Epithelial cell of esophagus (primary cell): ENCODE data around the gene COG5.
A peak's percentile ranks its signal among the peaks of the same experiment; 100 is the strongest.

ENCODE experiments used
- DNase-seq: peaks from one replicate; pipeline ENCODE4 v3.0.0; 2010; ENCODE audit warnings: low read depth
- H3K4me3 ChIP-seq: 2 replicates; pipeline ENCODE4 v1.5.1; 2011; ENCODE audit warnings: mild to moderate bottlenecking, low read length, control low read depth
- CTCF ChIP-seq: IDR thresholded peaks from 2 replicates; pipeline ENCODE4 v1.5.1; 2011; ENCODE audit warnings: low read depth, mild to moderate bottlenecking, low read length, control low read depth, inconsistent platforms; ENCODE audit not compliant: insufficient read depth; ENCODE audit errors: missing control alignments

Gene COG5

GRCh38 chr7:107154826-107155225, 408.9 kb downstream of the COG5 start:
- no peak overlapping the region for H3K4me3 ChIP-seq
- no peak for TF ChIP-seq CTCF
- DNase-seq, result no peak

GRCh38 chr7:107152011-107152410, 411.7 kb downstream of the COG5 start:
- H3K4me3 ChIP-seq, result no peak overlapping the region
- TF ChIP-seq CTCF, result peak; percentile 17
- DNase-seq, result peak; percentile 79
